ENCODE data around the gene RELN.

RELN gene

DNA sequence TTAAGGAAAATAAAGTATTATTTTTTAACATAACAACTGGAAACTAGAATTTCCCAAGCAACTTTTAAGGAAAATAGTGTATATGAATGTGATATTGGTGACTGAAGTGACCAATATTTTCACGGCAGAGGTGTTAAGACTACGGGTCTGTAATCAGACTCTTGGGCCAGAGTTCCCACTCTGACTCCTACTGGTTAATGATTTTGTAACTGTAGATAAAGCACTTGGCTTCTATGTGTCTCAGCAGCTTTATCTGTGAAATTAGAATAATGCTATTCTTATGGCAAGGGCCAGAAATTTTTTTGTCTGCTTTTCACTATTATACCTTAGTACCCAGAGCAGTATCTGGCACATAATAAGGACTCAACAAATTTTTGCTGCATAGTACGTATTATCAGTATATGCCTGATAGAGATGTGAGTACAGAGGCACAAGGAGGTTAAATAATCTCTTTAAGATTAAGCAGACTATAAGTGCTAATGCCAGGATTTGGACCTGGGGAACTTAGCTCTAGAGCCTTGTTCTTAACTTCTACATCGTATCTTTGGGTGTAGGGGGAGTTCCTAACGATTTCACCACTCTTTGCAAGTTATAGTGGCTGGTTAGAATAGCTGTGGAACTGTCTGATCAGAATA is 357.3 kb downstream of the RELN start:
- H3K4me3 Mint-ChIP-seq: no peak overlapping the region
- no peaks in the 10 kb centered on the region for H3K4me1 Mint-ChIP-seq (ENCODE audit: low read depth)
- H3K27ac Mint-ChIP-seq: no peak overlapping the region
- H3K36me3 Mint-ChIP-seq (ENCODE audit: low read depth): no peaks in the 10 kb centered on the region
- H3K9me3 Mint-ChIP-seq: no peaks in the 10 kb centered on the region
- no peaks in the 10 kb centered on the region for H3K27me3 Mint-ChIP-seq (ENCODE audit: low read depth)

- H3K9me3 Mint-ChIP-seq: no peaks in the 10 kb centered on the region
- H3K4me1 Mint-ChIP-seq (ENCODE audit: low read depth): no peaks in the 10 kb centered on the region
- H3K36me3 Mint-ChIP-seq (ENCODE audit: low read depth): no peaks in the 10 kb centered on the region
- H3K27ac Mint-ChIP-seq: no peak overlapping the region
- no peak overlapping the region for H3K4me3 Mint-ChIP-seq
- no peaks in the 10 kb centered on the region for H3K27me3 Mint-ChIP-seq (ENCODE audit: low read depth)
These were observed 359.1 kb downstream of the RELN start for GRCh38 chr7:103630318-103630717.

- H3K4me3 Mint-ChIP-seq: no peak overlapping the region
- no peaks in the 10 kb centered on the region for H3K36me3 Mint-ChIP-seq (ENCODE audit: low read depth)
- H3K27ac Mint-ChIP-seq: no peak overlapping the region
- H3K9me3 Mint-ChIP-seq: no peaks in the 10 kb centered on the region
- no peaks in the 10 kb centered on the region for H3K27me3 Mint-ChIP-seq (ENCODE audit: low read depth)
- H3K4me1 Mint-ChIP-seq (ENCODE audit: low read depth): no peaks in the 10 kb centered on the region
These were observed 360.7 kb downstream of the RELN start for GRCh38 chr7:103628742-103629141.

DNA sequence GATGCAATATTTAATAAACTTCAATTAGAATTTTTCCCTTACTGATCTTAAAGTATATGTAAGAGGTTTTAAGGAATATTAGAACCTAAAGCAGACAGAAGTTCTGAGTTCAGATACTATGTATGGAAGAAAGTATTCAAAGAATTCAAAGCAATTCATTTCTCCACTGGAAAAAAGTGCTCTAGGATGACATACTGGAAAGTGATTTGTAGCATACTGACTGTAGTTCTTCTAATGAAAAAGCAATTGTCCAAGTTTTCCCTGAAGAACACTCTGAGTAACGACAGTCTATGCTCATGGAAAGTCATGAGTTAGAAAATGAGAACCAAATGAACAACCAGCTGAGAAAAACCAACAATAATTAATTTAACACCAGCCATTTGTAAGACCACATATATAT is 362.7 kb downstream of the RELN start:
- Mint-ChIP-seq H3K27me3 (ENCODE audit: low read depth) (no peaks in the 10 kb centered on the region), H3K4me1 (ENCODE audit: low read depth) (no peaks in the 10 kb centered on the region), H3K9me3 (no peaks in the 10 kb centered on the region), H3K36me3 (ENCODE audit: low read depth) (no peaks in the 10 kb centered on the region), H3K4me3 (no peak overlapping the region), H3K27ac (no peak overlapping the region)

DNA sequence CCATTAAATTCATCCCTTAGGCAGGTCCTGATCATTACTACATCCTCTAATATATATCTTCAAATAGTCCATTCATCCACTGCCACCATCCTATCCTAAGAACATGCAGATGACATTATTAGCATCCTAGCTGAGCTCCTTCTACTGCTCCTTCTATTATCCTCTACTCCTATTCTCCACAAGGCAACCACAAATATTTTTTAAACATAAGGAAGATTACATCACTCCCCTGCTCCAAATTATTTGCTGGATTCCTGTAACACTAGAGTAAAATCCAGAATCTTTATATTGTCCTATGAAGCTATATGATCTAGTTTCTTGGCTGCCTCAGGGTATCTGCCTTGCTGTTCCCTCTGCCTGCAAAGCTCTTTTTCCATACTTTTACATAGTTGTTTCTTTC is 367.2 kb downstream of the RELN start:
- H3K27ac Mint-ChIP-seq: no peak overlapping the region
- H3K4me1 Mint-ChIP-seq (ENCODE audit: low read depth): no peaks in the 10 kb centered on the region
- no peaks in the 10 kb centered on the region for H3K27me3 Mint-ChIP-seq (ENCODE audit: low read depth)
- no peaks in the 10 kb centered on the region for H3K36me3 Mint-ChIP-seq (ENCODE audit: low read depth)
- H3K9me3 Mint-ChIP-seq: no peaks in the 10 kb centered on the region
- H3K4me3 Mint-ChIP-seq: no peak overlapping the region

DNA sequence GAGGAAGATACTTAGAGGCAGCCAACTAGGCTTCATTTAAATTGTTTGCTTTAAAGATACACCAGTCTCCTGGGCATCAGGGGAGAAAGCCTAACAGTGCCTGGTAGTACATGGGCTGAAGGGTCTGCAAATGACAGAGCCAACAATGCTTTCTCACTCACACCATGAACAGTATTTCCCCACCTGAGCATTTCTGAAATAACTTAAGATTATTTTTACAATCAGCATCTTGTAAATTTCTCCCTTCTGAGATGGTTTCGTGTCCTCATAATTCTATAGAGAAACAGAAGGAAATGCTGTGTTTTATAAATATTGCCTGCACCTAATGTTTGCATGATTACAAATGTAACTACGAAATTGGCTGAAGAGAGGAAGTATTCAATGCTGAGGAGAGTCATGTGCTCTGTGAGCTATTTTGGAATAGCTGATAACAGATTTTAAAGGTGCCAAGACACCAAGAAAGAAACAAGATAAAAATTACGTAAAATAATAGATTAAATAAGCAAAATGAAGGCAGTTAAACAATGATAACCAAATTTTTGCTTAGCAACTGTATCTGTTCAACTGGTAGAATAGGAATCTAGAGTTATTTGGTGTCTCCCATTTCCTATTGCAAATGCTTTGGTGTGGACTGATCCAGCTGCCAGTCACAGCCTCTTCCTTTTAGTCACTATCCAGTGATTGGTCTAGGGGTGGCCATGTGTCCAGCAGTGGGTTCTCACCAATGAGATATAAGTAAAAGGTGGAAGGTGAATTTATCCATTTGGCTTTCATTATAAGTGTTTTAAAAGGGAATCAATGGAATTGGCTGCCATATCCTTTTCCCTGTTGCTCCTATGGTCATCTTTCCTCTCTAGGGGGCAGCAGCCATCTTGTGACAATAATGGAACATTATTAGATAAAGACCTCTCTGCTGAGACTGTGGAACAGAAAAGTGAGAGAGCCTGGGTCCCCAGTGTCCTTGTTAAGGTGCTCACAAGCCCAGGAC is 375.5 kb downstream of the RELN start:
- no peaks in the 10 kb centered on the region for H3K27me3 Mint-ChIP-seq (ENCODE audit: low read depth)
- H3K4me3 Mint-ChIP-seq: no peak overlapping the region
- no peaks in the 10 kb centered on the region for H3K4me1 Mint-ChIP-seq (ENCODE audit: low read depth)
- no peak overlapping the region for H3K27ac Mint-ChIP-seq
- H3K9me3 Mint-ChIP-seq: no peaks in the 10 kb centered on the region
- H3K36me3 Mint-ChIP-seq (ENCODE audit: low read depth): no peaks in the 10 kb centered on the region

- Mint-ChIP-seq H3K4me3 (no peak overlapping the region), H3K36me3 (ENCODE audit: low read depth) (no peaks in the 10 kb centered on the region), H3K27me3 (ENCODE audit: low read depth) (no peaks in the 10 kb centered on the region), H3K9me3 (no peaks in the 10 kb centered on the region), H3K4me1 (ENCODE audit: low read depth) (no peaks in the 10 kb centered on the region), H3K27ac (no peak overlapping the region)
These were observed 379.7 kb downstream of the RELN start for GRCh38 chr7:103609778-103610177.

- Mint-ChIP-seq H3K4me3 (no peak overlapping the region), H3K27me3 (ENCODE audit: low read depth) (no peaks in the 10 kb centered on the region), H3K9me3 (no peaks in the 10 kb centered on the region), H3K4me1 (ENCODE audit: low read depth) (no peaks in the 10 kb centered on the region), H3K36me3 (ENCODE audit: low read depth) (no peaks in the 10 kb centered on the region), H3K27ac (no peak overlapping the region)
These were observed 383.8 kb downstream of the RELN start for GRCh38 chr7:103605640-103606039.

DNA sequence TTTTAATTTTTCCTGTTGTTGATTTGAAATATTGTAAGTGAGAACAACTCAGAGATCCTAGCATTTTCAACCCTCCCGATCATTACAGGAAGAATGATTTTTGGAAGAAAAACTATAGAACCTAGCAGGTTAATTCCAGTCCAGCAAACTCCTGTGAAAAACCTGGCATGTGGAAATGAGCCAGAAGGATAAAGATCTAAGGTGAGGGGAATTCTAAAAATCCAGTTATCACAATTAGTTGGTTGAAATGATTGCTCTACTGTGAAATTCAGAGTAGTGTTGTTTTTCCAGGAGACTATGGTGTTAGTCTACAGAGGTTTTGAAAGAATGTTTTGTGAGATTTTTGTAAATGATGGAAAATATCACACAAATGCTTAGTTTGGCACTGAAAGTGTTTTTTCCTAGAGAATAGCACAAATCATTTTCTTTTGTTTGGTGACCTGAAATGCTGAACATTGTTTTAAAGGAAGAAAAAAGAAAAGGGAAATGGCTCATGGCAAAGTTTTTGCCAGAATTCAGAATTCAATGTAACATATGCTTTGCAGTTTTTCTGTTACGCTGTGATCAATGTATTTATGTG is 391.0 kb downstream of the RELN start:
- Mint-ChIP-seq H3K27me3 (ENCODE audit: low read depth) (peaks cover 8% of the 10 kb centered on the region), H3K36me3 (ENCODE audit: low read depth) (no peaks in the 10 kb centered on the region), H3K9me3 (no peaks in the 10 kb centered on the region), H3K4me3 (no peak overlapping the region), H3K4me1 (ENCODE audit: low read depth) (no peaks in the 10 kb centered on the region), H3K27ac (no peak overlapping the region)

- no peak overlapping the region for H3K4me3 Mint-ChIP-seq
- no peaks in the 10 kb centered on the region for H3K36me3 Mint-ChIP-seq (ENCODE audit: low read depth)
- H3K9me3 Mint-ChIP-seq: no peaks in the 10 kb centered on the region
- no peaks in the 10 kb centered on the region for H3K4me1 Mint-ChIP-seq (ENCODE audit: low read depth)
- H3K27me3 Mint-ChIP-seq (ENCODE audit: low read depth): peaks cover 8% of the 10 kb centered on the region
- no peak overlapping the region for H3K27ac Mint-ChIP-seq
These were observed 391.9 kb downstream of the RELN start for GRCh38 chr7:103597606-103598005.

- Mint-ChIP-seq H3K27ac (no peak overlapping the region), H3K27me3 (ENCODE audit: low read depth) (peaks cover 11% of the 10 kb centered on the region), H3K4me1 (ENCODE audit: low read depth) (no peaks in the 10 kb centered on the region), H3K4me3 (no peak overlapping the region), H3K9me3 (no peaks in the 10 kb centered on the region), H3K36me3 (ENCODE audit: low read depth) (no peaks in the 10 kb centered on the region)
These were observed 395.3 kb downstream of the RELN start for GRCh38 chr7:103594186-103594585.

- Mint-ChIP-seq H3K27ac (no peak overlapping the region), H3K9me3 (no peaks in the 10 kb centered on the region), H3K27me3 (ENCODE audit: low read depth) (peaks cover 11% of the 10 kb centered on the region), H3K4me1 (ENCODE audit: low read depth) (no peaks in the 10 kb centered on the region), H3K36me3 (ENCODE audit: low read depth) (no peaks in the 10 kb centered on the region), H3K4me3 (no peak overlapping the region)
These were observed 395.8 kb downstream of the RELN start for GRCh38 chr7:103593691-103594090.

GRCh38 chr7:103592844-103593243 is 396.6 kb downstream of the RELN start:
- no peaks in the 10 kb centered on the region for H3K36me3 Mint-ChIP-seq (ENCODE audit: low read depth)
- H3K9me3 Mint-ChIP-seq: no peaks in the 10 kb centered on the region
- H3K27ac Mint-ChIP-seq: no peak overlapping the region
- no peaks in the 10 kb centered on the region for H3K4me1 Mint-ChIP-seq (ENCODE audit: low read depth)
- peaks cover 11% of the 10 kb centered on the region for H3K27me3 Mint-ChIP-seq (ENCODE audit: low read depth)
- no peak overlapping the region for H3K4me3 Mint-ChIP-seq

GRCh38 chr7:103592187-103592586 is 397.3 kb downstream of the RELN start:
- H3K4me1 Mint-ChIP-seq (ENCODE audit: low read depth): no peaks in the 10 kb centered on the region
- H3K9me3 Mint-ChIP-seq: no peaks in the 10 kb centered on the region
- no peak overlapping the region for H3K4me3 Mint-ChIP-seq
- H3K36me3 Mint-ChIP-seq (ENCODE audit: low read depth): no peaks in the 10 kb centered on the region
- no peak overlapping the region for H3K27ac Mint-ChIP-seq
- H3K27me3 Mint-ChIP-seq (ENCODE audit: low read depth): peaks cover 10% of the 10 kb centered on the region

DNA sequence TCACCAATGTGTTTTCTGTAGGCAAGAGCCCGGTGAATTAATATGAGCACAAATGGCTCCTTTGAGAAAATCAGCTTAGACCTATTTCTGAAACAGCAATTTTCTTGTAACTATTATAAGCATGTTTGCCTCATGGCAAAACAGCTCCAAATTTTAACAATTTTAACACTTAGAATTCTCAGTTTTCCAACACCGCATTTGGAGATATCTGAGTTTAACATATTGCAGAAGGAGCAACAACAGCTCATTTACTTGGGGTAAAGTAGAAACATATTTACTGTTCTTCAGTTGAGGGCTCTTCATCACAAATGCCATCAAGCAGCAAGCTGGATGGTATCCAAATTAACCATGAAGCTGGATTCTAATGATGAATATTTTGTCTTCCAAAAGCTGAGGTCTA is 409.4 kb downstream of the RELN start:
- H3K36me3 Mint-ChIP-seq (ENCODE audit: low read depth): no peaks in the 10 kb centered on the region
- peaks cover 10% of the 10 kb centered on the region for H3K27me3 Mint-ChIP-seq (ENCODE audit: low read depth)
- H3K4me3 Mint-ChIP-seq: no peak overlapping the region
- H3K27ac Mint-ChIP-seq: no peak overlapping the region
- H3K9me3 Mint-ChIP-seq: no peaks in the 10 kb centered on the region
- no peaks in the 10 kb centered on the region for H3K4me1 Mint-ChIP-seq (ENCODE audit: low read depth)

All from T-helper 1 cell treated with Interleukin-12 subunit alpha and Interleukin-12 subunit beta and Interleukin-4 antibody, amounts not matched to agents 30 μg/mL and 1 μg/mL, for 36 hours (primary cell).